B cell (primary cell): ENCODE data around the gene TP53.

Experiments
- CTCF ChIP-seq: fragments of 200-600 bp; IDR thresholded peaks from one replicate; pipeline ENCODE4 v1.8.0; 2022; ENCODE audit warnings: antibody characterized with exemption, mild to moderate bottlenecking
- EZH2 ChIP-seq: IDR thresholded peaks from 2 replicates; pipeline ENCODE4 v1.6.1; 2012; ENCODE audit warnings: borderline replicate concordance, low read depth, mild to moderate bottlenecking, moderate library complexity, low read length; ENCODE audit not compliant: insufficient read depth, poor library complexity, severe bottlenecking

- TF ChIP-seq CTCF (no peak), EZH2 (no peak)
These were observed 19.5 kb downstream of the TP53 start for GRCh38 chr17:7667656-7668406.
